Kidney tubule cell (primary cell): ENCODE measurements around the gene AGBL5.

Experiments used
- DNase-seq: peaks from one replicate; pipeline ENCODE4 v3.0.0-alpha.2; 2018; ENCODE audit warnings: low spot score

Gene AGBL5

GRCh38 chr2:27023740-27024139 lies 27.7 kb upstream of the AGBL5 start:
- DNase-seq, result no peak

DNA sequence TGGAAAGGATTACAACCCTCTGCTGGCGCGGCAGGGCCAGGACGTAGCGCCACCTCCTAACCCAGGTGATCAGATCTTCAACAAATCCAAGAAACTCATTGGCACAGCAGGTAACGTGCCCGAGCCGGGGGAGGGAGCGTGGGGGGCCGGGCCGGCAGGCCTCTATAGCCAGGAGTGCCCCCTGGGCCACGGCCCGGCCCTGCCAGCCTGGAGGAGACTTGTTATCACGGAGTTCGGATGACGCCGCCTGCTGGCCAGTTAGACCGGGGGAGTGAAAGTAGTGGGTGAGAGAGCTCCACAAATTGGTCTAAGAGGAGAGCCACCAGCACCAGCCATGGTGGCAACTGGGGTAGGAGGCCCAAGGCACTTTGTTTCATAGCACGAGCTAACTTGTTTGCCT lies 27.3 kb upstream of the AGBL5 start:
- DNase-seq, result no peak

DNA sequence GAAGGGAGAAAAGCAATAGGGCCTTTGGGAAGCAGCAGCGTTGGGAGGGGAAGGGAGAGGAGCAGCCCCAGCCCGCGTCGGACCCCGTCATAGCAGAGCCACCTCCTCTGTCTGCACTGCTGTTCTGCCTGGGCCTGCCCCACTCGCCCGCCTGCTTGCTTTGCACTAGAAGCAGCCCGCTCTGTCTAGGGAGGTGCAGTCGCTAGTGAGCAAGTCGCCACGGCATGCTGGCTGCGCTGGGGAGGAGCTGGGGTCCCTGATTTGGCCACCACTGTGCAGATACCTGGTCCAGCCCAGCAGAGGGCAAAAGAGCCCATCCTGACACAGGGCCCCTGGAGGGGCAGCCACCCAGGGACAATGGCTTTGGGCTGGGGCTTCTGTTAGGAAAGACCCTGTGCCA lies 26.7 kb upstream of the AGBL5 start:
- DNase-seq, result no peak

- DNase-seq, result no peak
These were observed 26.1 kb upstream of the AGBL5 start for GRCh38 chr2:27025281-27025800.

DNA sequence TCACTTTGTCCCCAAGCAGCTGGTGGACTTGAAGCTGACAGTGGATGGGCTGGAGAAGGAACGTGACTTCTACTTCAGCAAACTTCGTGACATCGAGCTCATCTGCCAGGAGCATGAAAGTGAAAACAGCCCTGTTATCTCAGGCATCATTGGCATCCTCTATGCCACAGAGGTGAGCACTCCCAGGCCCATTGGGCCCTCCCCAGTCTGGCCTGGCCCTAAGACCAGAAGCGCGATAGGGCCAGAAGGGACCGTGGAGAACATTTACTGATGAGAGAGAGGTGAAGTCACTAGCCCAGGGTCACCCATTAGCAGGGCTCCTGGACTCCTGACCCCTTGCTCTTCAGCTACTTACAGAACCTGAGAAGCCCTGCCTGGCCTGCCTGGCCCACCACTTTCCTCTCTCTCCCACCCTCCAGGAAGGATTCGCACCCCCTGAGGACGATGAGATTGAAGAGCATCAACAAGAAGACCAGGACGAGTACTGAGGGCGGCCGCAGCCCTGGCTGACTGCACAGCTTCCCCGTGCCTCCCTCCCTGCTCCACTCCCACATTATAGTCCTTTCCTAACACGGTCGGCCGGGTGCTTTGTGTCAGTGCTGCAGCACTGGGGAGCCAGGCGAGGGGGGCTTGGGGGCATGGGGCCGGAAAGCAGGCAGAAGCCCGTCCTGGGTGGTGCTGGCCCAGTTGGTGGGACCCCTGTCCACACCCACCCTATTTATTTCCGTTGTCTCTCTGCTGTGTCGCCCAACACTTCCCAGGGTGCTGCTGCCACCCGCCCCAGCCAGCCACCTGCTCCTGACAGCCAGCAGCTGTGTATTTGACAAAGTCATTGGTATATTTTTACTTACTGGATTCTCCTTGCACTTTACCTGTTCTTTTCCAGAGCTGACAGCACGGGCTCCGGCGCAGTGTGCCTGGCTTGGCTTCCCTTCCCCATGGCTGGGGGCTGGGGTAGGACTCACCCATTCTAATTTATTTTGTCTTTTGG lies 25.3 kb upstream of the AGBL5 start:
- no peak for DNase-seq

GRCh38 chr2:27027211-27027651 lies 24.2 kb upstream of the AGBL5 start:
- no peak for DNase-seq

GRCh38 chr2:27029051-27029450 lies 22.4 kb upstream of the AGBL5 start:
- peak; percentile 60 for DNase-seq

GRCh38 chr2:27032495-27033252 lies 18.8 kb upstream of the AGBL5 start, which contains the start of gene TMEM214:
TMEM214 (plus strand) TSS chr2:27032965; CDS start chr2:27033016, 51 bp downstream.
- DNase-seq, result peak; percentile 92

DNA sequence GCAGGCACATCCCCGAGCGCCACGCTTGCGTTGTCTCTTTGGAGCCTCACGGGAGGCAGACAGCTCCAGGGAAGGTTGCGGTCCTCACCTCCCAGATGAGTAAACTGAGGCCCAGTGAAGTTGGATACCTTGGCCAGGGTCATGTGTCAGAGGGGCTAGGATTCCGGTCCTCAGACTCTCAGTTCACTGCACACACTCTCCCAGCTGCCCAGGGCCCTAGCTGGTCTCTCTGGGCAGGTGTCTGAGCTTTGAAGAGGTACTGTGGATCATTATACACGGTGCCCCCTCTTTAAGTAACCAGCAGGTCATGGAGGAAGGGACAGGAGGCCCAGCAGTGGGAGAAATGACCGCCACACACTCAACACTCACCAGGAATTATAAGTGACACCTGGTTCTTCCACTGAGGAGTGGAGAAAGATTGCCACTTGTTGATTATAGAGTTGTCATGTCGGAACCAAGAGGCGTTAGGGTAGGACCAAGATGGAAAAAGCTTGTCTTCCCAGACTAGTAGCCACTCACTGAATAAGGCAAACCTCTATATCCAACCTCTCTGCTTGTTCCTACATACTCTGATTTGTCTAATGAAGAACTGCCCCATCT lies 18.1 kb upstream of the AGBL5 start:
- DNase-seq, result no peak

- no peak for DNase-seq
These were observed 13.5 kb upstream of the AGBL5 start for GRCh38 chr2:27038012-27038411.

DNA sequence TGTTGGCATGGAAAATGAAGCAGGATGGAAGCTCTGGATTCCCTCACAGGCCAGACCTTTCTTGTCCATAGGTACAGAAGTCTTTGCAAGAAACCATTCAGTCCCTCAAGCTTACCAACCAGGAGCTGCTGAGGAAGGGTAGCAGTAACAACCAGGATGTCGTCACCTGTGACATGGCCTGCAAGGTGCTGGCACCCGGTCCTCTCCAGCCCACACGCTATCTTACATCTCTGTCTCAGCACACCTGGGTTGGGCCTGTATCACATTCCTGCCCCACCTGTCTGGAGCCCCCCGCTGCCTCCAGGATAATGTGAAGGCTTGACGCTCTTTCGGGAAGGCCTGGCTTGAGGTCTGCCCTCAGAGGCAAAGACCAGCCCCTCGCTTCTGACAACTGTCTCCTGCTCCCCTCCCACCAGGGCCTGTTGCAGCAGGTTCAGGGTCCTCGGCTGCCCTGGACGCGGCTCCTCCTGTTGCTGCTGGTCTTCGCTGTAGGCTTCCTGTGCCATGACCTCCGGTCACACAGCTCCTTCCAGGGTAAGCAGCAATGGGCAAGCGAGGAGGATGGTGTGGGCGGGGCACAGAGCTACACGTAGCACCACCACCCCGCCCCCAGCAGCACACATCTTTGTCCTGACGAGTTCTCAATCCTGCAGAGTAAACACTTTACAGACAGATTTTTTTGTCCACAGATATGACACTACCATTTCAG lies 12.7 kb upstream of the AGBL5 start:
- DNase-seq, result no peak

- no peak for DNase-seq
These were observed 12.0 kb upstream of the AGBL5 start for GRCh38 chr2:27039426-27039825.

DNA sequence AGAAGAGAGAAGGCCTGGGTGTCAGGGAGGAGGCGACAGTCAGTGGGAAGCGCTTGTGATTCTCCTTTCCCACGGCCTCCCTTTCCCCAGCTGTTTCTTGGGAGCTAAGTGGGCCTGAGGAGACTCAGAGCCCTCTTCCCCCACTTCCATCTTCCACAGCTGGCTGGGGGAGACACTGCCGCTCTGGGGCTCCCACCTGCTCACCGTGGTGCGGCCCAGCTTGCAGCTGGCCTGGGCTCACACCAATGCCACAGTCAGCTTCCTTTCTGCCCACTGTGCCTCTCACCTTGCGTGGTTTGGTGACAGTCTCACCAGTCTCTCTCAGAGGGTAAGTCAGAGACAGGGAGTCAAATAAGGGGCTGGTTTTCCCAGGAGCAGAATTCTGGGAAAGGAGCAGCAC lies 11.6 kb upstream of the AGBL5 start:
- DNase-seq, result no peak

DNA sequence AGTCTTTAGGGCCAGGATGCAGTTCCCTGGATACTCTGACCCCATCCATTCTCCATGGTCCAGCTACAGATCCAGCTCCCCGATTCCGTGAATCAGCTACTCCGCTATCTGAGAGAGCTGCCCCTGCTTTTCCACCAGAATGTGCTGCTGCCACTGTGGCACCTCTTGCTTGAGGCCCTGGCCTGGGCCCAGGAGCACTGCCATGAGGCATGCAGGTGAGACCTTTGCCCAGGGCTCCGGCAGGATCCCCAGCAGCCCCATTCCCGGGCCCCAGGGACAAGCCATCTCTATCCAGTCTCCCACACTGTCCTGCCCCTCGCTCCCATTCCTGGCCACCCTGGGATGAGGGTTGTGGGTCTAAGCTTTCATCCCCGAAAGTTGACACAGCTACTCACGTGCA lies 11.2 kb upstream of the AGBL5 start:
- DNase-seq, result no peak

DNA sequence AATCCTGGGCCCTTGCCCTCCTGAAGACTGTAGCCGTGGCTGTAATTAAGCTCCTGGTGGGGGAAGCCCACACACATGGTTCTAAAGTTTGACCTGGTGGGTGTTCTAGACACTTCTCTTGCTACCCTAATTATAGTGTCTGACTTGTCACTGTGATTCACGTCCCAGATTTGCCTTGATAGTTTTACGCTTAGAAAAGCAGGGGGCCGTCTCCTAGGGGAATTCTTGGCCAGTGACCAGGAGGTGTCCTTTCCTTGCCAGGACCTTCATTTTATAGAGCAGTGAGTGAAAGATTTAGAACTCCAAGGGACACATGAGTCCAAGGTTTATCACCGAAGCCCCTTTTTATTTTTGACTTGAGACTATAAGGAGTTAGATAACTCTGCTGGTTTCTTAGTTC lies 9.7 kb upstream of the AGBL5 start:
- peak; percentile 83 for DNase-seq

DNA sequence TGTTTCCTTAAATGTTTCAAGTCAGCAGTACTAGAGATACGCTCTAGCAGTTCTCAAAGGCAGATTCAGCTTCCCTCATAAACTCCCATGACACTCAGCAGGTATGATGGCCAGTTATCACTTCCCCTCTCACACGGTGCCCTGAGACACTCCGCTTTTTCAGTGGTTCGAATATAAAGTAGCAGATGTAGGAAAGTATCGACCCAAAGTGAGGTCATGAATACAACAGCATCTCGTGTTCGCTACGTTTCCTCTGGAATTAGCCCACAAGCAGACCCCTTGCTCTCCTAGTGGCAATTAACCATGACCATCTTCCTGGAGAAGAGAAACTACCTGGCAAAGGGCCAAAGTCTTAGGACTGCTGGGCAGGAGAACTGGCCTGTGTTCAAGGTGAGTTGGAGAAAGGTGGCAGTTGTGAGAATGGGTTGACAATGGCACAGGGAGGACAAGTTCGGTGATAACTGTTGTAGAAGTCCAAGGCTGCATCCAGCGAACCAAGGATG lies 9.3 kb upstream of the AGBL5 start:
- DNase-seq, result peak; percentile 69

GRCh38 chr2:27042985-27043634 lies 8.4 kb upstream of the AGBL5 start:
- DNase-seq, result no peak

DNA sequence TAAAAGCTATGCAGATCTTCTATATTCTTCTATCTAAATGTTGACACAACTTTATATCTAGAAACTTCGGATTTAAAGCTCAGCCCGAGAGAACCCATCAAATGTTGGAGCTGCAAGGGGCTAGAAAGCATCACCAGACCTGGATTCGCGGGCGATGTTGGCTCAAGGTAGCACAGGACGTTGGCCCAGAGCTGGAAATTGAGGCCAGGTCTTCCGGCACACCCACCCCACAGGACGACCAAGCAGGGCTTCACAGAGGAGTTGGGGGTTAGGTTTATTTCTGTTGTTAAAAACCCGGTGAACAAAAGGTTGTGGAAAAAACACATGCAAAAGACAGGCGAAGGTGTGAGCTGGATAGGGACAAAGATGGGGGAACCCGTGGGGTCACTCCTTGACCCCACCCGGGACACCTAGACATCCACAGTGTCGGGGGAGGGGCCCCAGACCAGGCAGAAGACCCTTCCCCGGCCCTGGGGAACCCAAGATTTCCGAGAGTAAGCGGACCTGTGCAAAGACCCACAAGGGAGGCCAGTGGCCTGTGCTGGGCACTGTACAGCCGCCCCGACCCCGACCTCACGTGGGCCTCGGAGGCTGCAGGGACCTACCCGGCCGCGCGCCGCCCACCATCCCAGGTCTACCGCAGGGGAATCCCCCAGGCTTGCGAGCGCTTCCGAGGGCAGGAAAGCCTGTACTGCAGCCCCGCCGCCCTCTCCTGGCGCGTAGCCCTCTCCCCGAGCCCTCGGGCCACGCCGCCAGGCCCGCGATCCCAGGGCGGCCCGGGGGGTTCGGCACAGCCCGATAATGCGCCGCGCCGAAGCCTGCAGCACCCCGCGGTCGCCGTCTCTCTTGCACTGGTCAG lies 1.8 kb upstream of the AGBL5 start:
- DNase-seq, result peak; percentile 63

DNA sequence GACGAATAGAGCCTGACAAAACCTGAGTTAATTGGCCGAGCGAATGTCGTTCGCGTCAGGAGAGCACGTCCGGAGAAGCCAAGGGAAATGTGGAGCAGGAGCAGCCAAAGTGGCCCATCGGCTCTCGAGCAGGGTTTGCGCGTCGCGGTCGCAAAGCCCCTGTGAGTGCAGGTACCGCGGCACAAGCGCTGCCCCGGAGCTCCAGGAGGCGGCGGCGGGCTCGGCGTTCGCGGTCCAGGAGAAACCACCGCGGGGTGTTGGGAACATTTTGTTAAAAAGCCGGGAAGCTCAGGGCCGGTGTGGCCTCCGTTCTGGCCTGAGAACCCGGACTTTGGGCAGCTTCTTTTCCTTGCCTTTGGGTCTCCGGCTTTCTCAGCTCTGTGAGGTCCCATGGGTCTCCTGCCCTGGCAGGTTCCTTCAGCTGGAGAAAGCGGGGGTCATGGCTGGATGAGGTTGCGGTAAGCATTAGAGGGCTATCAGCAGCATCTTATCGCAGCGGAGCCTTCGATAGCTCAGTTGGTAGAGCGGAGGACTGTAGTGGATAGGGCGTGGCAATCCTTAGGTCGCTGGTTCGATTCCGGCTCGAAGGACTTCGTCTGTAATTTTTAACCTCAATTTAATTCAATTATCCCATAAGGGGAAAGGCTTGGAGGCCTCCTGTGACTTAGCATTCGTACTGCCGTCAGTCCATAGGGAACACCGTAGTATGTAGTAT lies 1.0 kb upstream of the AGBL5 start:
- peak; percentile 97 for DNase-seq
